Neural cell (in vitro differentiated cells): ENCODE data around the gene LYAR.

ENCODE experiments used
- EP300 ChIP-seq: fragments of 450-650 bp; conservative IDR thresholded peaks from 2 replicates; pipeline ENCODE4 v1.6.1; 2014; ENCODE audit warnings: antibody characterized with exemption, mild to moderate bottlenecking, moderate library complexity; ENCODE audit not compliant: poor library complexity, severe bottlenecking
- MXI1 ChIP-seq: fragments of 450-650 bp; conservative IDR thresholded peaks from 2 replicates; pipeline ENCODE4 v1.6.1; 2014; ENCODE audit warnings: antibody characterized with exemption, mild to moderate bottlenecking; ENCODE audit not compliant: poor library complexity, severe bottlenecking
- POLR2AphosphoS5 ChIP-seq: IDR thresholded peaks from 2 replicates; pipeline ENCODE4 v1.6.1; 2012
- TF ChIP-seq, protein P1 (sequence below): fragments of 450-650 bp; IDR thresholded peaks from 2 replicates; pipeline ENCODE4 v1.5.1; 2014; ENCODE audit warnings: antibody characterized with exemption, mild to moderate bottlenecking, moderate library complexity; ENCODE audit not compliant: poor library complexity, severe bottlenecking

DNA sequence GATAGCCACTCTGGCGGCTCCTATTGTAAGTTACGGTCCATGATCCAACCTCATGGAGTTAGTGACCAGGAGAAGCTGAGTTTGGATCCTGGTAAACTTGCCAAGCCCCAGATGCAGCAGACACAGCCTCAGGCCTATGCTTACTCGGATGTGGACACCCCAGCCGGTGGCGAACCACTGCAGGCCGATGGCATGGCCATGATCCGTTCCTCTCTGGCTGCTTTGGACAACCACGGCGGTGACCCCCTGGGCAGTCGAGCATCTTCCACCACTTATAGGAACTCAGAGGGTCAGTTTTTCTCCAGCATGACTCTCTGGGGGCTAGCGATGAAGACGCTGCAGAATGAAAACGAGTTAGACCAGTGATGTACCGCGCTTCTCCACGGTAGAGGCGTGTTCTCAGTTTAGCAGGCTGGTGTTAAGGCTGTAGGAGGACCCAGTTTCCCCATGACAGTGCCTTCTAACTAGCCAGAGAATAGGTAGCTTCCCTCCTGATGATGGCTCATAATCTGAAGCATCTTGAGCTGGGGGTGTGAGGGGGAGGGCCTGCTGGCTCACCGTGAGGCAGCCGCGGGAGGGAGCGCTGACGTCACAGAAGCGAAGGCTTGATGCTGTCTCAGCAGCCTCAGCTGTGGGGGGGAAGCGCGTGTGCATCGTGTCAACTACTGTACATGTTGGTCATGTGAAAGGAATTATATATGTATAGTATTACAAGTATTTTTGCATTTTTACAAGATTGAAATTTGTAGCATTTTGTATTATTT lies 31.2 kb upstream of the LYAR start:
- no peak for TF ChIP-seq POLR2AphosphoS5
- TF ChIP-seq, protein P1, sequence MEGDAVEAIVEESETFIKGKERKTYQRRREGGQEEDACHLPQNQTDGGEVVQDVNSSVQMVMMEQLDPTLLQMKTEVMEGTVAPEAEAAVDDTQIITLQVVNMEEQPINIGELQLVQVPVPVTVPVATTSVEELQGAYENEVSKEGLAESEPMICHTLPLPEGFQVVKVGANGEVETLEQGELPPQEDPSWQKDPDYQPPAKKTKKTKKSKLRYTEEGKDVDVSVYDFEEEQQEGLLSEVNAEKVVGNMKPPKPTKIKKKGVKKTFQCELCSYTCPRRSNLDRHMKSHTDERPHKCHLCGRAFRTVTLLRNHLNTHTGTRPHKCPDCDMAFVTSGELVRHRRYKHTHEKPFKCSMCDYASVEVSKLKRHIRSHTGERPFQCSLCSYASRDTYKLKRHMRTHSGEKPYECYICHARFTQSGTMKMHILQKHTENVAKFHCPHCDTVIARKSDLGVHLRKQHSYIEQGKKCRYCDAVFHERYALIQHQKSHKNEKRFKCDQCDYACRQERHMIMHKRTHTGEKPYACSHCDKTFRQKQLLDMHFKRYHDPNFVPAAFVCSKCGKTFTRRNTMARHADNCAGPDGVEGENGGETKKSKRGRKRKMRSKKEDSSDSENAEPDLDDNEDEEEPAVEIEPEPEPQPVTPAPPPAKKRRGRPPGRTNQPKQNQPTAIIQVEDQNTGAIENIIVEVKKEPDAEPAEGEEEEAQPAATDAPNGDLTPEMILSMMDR = no peak
- no peak for TF ChIP-seq MXI1
- no peak for TF ChIP-seq EP300
